Measurements from ENCODE around the gene ALAS1.
"Not testable (repeated sequence)": the region's sequence is repeated elsewhere in the genome, so short reads cannot be mapped to it uniquely, and the experiment has no call there.

ALAS1 gene

GRCh38 chr3:52177701-52178042 is 20.3 kb upstream of the ALAS1 start:
- no peak for DNase-seq

GRCh38 chr3:52178126-52178525 is 19.8 kb upstream of the ALAS1 start:
- DNase-seq, result not testable (repeated sequence)

- no peak for DNase-seq
Observed at GRCh38 chr3:52178537-52178936, 19.4 kb upstream of the ALAS1 start.

- no peak for DNase-seq
Observed at GRCh38 chr3:52181543-52181942, 16.4 kb upstream of the ALAS1 start.

GRCh38 chr3:52182196-52182595 is 15.8 kb upstream of the ALAS1 start:
- no peak for DNase-seq

- DNase-seq, result no peak
Observed at GRCh38 chr3:52182691-52183090, 15.3 kb upstream of the ALAS1 start.

- peak; percentile 62 for DNase-seq
Observed at GRCh38 chr3:52183786-52184445, 14.0 kb upstream of the ALAS1 start.

- no peak for DNase-seq
Observed at GRCh38 chr3:52184690-52185089, 13.3 kb upstream of the ALAS1 start.

GRCh38 chr3:52185311-52185710 is 12.6 kb upstream of the ALAS1 start:
- DNase-seq, result no peak

- no peak for DNase-seq
Observed at GRCh38 chr3:52185837-52186236, 12.1 kb upstream of the ALAS1 start.

GRCh38 chr3:52186729-52187128 is 11.2 kb upstream of the ALAS1 start:
- DNase-seq, result no peak

GRCh38 chr3:52188556-52188955 is 9.4 kb upstream of the ALAS1 start:
- no peak for DNase-seq

GRCh38 chr3:52190294-52191074 is 7.5 kb upstream of the ALAS1 start:
- DNase-seq, result no peak

GRCh38 chr3:52191663-52192062 is 6.3 kb upstream of the ALAS1 start:
- DNase-seq, result no peak

GRCh38 chr3:52193065-52193464 is 4.9 kb upstream of the ALAS1 start:
- peak; percentile 3 for DNase-seq

GRCh38 chr3:52194485-52195290 is 3.3 kb upstream of the ALAS1 start:
- no peak for DNase-seq

- DNase-seq, result no peak
Observed at GRCh38 chr3:52195291-52195597, 2.7 kb upstream of the ALAS1 start.

GRCh38 chr3:52195823-52196331 is 2.1 kb upstream of the ALAS1 start:
- no peak for DNase-seq

GRCh38 chr3:52196977-52197376 is 983 bp upstream of the ALAS1 start:
- no peak for DNase-seq

- DNase-seq, result no peak
Observed at GRCh38 chr3:52197499-52197841, 490 bp upstream of the ALAS1 start.

GRCh38 chr3:52198643-52199608 is 966 bp downstream of the ALAS1 start:
- DNase-seq, result no peak

- no peak for DNase-seq
Observed at GRCh38 chr3:52200981-52201679, 3.2 kb downstream of the ALAS1 start.

Measured in NCI-H69 (cell line).